Tibial nerve (tissue), 4 donors: ENCODE results near the gene IRAK1. TPM values are rescaled to one million over a fixed set of nuclear protein-coding genes. Genes with fewer than 3 reads are reported as not detected.

Experiments used
- DNase-seq, 2 donors: peaks; one replicate each; pipeline ENCODE4 v3.0.0-alpha.2; 2019; ENCODE audit warnings: low spot score in 2 of 2
- H3K27ac ChIP-seq, 4 donors: fragments of 200-600 bp; sonication (generic) in 3 of 4; one replicate each; pipeline ENCODE4 v1.5.1; 2017 to 2019; ENCODE audit warnings: mild to moderate bottlenecking in 1 of 4
- H3K27me3 ChIP-seq, 2 donors: fragments of 200-600 bp; sonication (generic) in 1 of 2; one replicate each; pipeline versions ENCODE4 v1.5.1 to v1.6.0; 2017 to 2019
- H3K36me3 ChIP-seq, 3 donors: fragments of 200-600 bp; sonication (generic); one replicate each; pipeline ENCODE4 v1.5.1; 2018 to 2019
- H3K4me1 ChIP-seq, 4 donors: fragments of 200-600 bp; sonication (generic) in 3 of 4; one replicate each; pipeline ENCODE4 v1.5.1; 2017 to 2019
- H3K4me3 ChIP-seq, 4 donors: fragments of 200-600 bp; sonication (generic) in 3 of 4; one replicate each; pipeline ENCODE4 v1.5.1; 2017 to 2019; ENCODE audit warnings: mild to moderate bottlenecking in 1 of 4, moderate library complexity in 1 of 4
- H3K9me3 ChIP-seq, 4 donors: fragments of 200-600 bp; sonication (generic) in 3 of 4; one replicate each; pipeline ENCODE4 v1.5.1; 2017 to 2019
- CTCF ChIP-seq, 5 experiments: fragments of 200-600 bp in 3 of 5; fragments of 450-650 bp in 2 of 5; sonication (generic) in 3 of 5; IDR thresholded peaks; one replicate each; pipeline ENCODE4 v1.5.1; 2016 to 2019; ENCODE audit warnings: antibody characterized with exemption in 5 of 5, mild to moderate bottlenecking in 3 of 5, moderate library complexity in 2 of 5
- EP300 ChIP-seq, 2 donors: sonication (generic); formaldehyde crosslinking; IDR thresholded peaks; one replicate each; pipeline ENCODE4 v1.6.1; 2017; ENCODE audit warnings: antibody characterized with exemption in 2 of 2, mild to moderate bottlenecking in 1 of 2
- POLR2A ChIP-seq, 2 donors: fragments of 450-650 bp; IDR thresholded peaks; one replicate each; pipeline ENCODE4 v1.6.1; 2017; ENCODE audit warnings: antibody characterized with exemption in 2 of 2, mild to moderate bottlenecking in 2 of 2, moderate library complexity in 2 of 2
- WGBS, 2 donors: methylation state at CpG; one replicate each; pipeline ENCODE4 v1.1.5; 2018; 5-methylcytosine and 5-hydroxymethylcytosine counted together
- total RNA-seq, 4 donors: library from RNA; depleted of rRNA; stranded (reverse); fragments of >200 nt; gene quantifications; one replicate each; pipeline ENCODE4 v1.1.0, GENCODE V29; 2016

Gene IRAK1
- total RNA-seq, 4 donors from 2014 or later: 50.7 to 127 (median 64.4) TPM

- Histone ChIP-seq H3K27me3 (no peaks in the 10 kb centered on the region), H3K36me3 (no peaks in the 10 kb centered on the region), H3K27ac (peak overlapping the region; percentile 95 to 98 (median 97)), H3K9me3 (no peaks in the 10 kb centered on the region), H3K4me3 (peak overlapping the region; percentile 64 to 95 (median 78)), H3K4me1 (peaks cover 0 to 58% (median 34%) of the 10 kb centered on the region in 4 donors)
- TF ChIP-seq EP300 (IDR thresholded peaks at IDR 0.05): no peak
- TF ChIP-seq POLR2A (IDR thresholded peaks at IDR 0.05): no peak
- TF ChIP-seq CTCF (IDR thresholded peaks at IDR 0.05): no peak
- 6 to 17% methylated on average over 3 to 49 of the region's 49 CpGs for WGBS, 2 donors
- peak in 1 of 2 donors; percentile 31 for DNase-seq
Observed at GRCh38 chrX:153970357-153971123, 49.2 kb downstream of the IRAK1 start.

- TF ChIP-seq CTCF (IDR thresholded peaks at IDR 0.05): no peak
- no peak for TF ChIP-seq POLR2A (IDR thresholded peaks at IDR 0.05)
- no peak for TF ChIP-seq EP300 (IDR thresholded peaks at IDR 0.05)
- WGBS, 2 donors: 0 to 15% methylated on average over 12 to 26 of the region's 26 CpGs
- Histone ChIP-seq H3K9me3 (no peaks in the 10 kb centered on the region), H3K27ac (peak overlapping the region; percentile 95 to 98 (median 97)), H3K36me3 (no peaks in the 10 kb centered on the region), H3K27me3 (no peaks in the 10 kb centered on the region), H3K4me1 (peaks cover 0 to 63% (median 34%) of the 10 kb centered on the region in 4 donors), H3K4me3 (peak overlapping the region; percentile 64 to 95 (median 78))
- no peak for DNase-seq
Observed at GRCh38 chrX:153969904-153970356, 49.8 kb downstream of the IRAK1 start.

- H3K27ac ChIP-seq: peak overlapping the region; percentile 95 to 98 (median 97)
- no peaks in the 10 kb centered on the region for H3K9me3 ChIP-seq
- 4 to 41% methylated on average over 4 to 24 of the region's 25 CpGs for WGBS, 2 donors
- TF ChIP-seq CTCF (IDR thresholded peaks at IDR 0.05): no peak
- TF ChIP-seq POLR2A (IDR thresholded peaks at IDR 0.05): no peak
- TF ChIP-seq EP300 (IDR thresholded peaks at IDR 0.05): no peak
- no peak for DNase-seq
- no peaks in the 10 kb centered on the region for H3K36me3 ChIP-seq
- H3K27me3 ChIP-seq: no peaks in the 10 kb centered on the region
- peak overlapping the region; percentile 64 to 95 (median 78) for H3K4me3 ChIP-seq
- peaks cover 0 to 62% (median 34%) of the 10 kb centered on the region in 4 donors for H3K4me1 ChIP-seq
Observed at GRCh38 chrX:153969125-153969903, 50.4 kb downstream of the IRAK1 start.

GRCh38 chrX:153968754-153969124, 51.0 kb downstream of the IRAK1 start:
- 48% methylated on average over 12 of the region's 12 CpGs; no CpG with 5 or more reads in 1 of the 2 donors for WGBS, 2 donors
- Histone ChIP-seq H3K4me1 (peaks cover 0 to 56% (median 34%) of the 10 kb centered on the region in 4 donors), H3K27me3 (no peaks in the 10 kb centered on the region), H3K4me3 (peak overlapping the region in 3 of 4 donors; percentile 64 to 82 (median 74)), H3K27ac (peak overlapping the region; percentile 95 to 98 (median 97)), H3K36me3 (peaks cover 0 to 6% (median 0%) of the 10 kb centered on the region in 3 donors), H3K9me3 (no peaks in the 10 kb centered on the region)
- no peak for DNase-seq
- TF ChIP-seq EP300 (IDR thresholded peaks at IDR 0.05) (no peak), CTCF (IDR thresholded peaks at IDR 0.05) (no peak)
